Astrocyte (in vitro differentiated cells and primary cell): ENCODE data around the gene KRT222. TPM values are rescaled to one million over a fixed set of nuclear protein-coding genes. Genes with fewer than 3 reads are reported as not detected.

ENCODE experiments used
- DNase-seq: peaks from one replicate; pipeline ENCODE4 v3.0.0-alpha.2; 2010; ENCODE audit warnings: low read depth
- FAIRE-seq: peaks from 2 replicates; lab custom pipeline; 2011; peaks lifted over from hg19 to GRCh38; lab: Jason Lieb, UNC
- H2AFZ ChIP-seq: 2 replicates; pipeline ENCODE4 v1.6.0; 2012; ENCODE audit warnings: low read depth, low read length, inconsistent platforms
- H3K27ac ChIP-seq: 2 replicates; pipeline ENCODE4 v1.5.1; 2011; ENCODE audit warnings: low read depth, low read length, inconsistent platforms
- H3K27me3 ChIP-seq: 2 replicates; pipeline ENCODE4 v1.6.0; 2011; ENCODE audit warnings: low read length, inconsistent platforms; ENCODE audit not compliant: insufficient read depth
- H3K36me3 ChIP-seq: 2 replicates; pipeline ENCODE4 v1.5.1; 2011; ENCODE audit warnings: low read length, inconsistent platforms; ENCODE audit not compliant: insufficient read depth
- H3K4me1 ChIP-seq: 2 replicates; pipeline ENCODE4 v1.5.1; 2011; ENCODE audit warnings: low read length, inconsistent platforms; ENCODE audit not compliant: insufficient read depth
- H3K4me2 ChIP-seq: 2 replicates; pipeline ENCODE4 v1.6.0; 2012; ENCODE audit warnings: low read length, inconsistent platforms
- H3K4me3 ChIP-seq: 2 replicates; pipeline ENCODE4 v1.5.1; 2011; ENCODE audit warnings: low read depth, mild to moderate bottlenecking, low read length, inconsistent platforms; ENCODE audit not compliant: insufficient read depth
- H3K79me2 ChIP-seq: 2 replicates; pipeline ENCODE4 v1.6.0; 2012; ENCODE audit warnings: mild to moderate bottlenecking, low read length, inconsistent platforms; ENCODE audit not compliant: insufficient read depth
- H3K9ac ChIP-seq: 2 replicates; pipeline ENCODE4 v1.6.0; 2012; ENCODE audit warnings: mild to moderate bottlenecking, low read length, inconsistent platforms
- H3K9me3 ChIP-seq: 2 replicates; pipeline ENCODE4 v1.5.1; 2012; ENCODE audit warnings: low read depth, mild to moderate bottlenecking, low read length, inconsistent platforms; ENCODE audit not compliant: insufficient read depth
- H4K20me1 ChIP-seq: 2 replicates; pipeline ENCODE4 v1.6.0; 2012; ENCODE audit warnings: low read length, inconsistent platforms; ENCODE audit not compliant: insufficient read depth
- H3K27ac Mint-ChIP-seq: one replicate; pipeline ENCODE4 v1.8.0; 2021; ENCODE audit warnings: mild to moderate bottlenecking, mixed read lengths; ENCODE audit not compliant: unreplicated experiment
- H3K27me3 Mint-ChIP-seq: one replicate; pipeline ENCODE4 v1.8.0; 2021; ENCODE audit warnings: low read depth, mixed read lengths; ENCODE audit not compliant: unreplicated experiment
- H3K36me3 Mint-ChIP-seq: one replicate; pipeline ENCODE4 v1.8.0; 2021; ENCODE audit warnings: low read depth, mixed read lengths; ENCODE audit not compliant: unreplicated experiment
- H3K4me1 Mint-ChIP-seq: one replicate; pipeline ENCODE4 v1.8.0; 2021; ENCODE audit warnings: low read depth, mixed read lengths; ENCODE audit not compliant: unreplicated experiment
- H3K4me3 Mint-ChIP-seq: one replicate; pipeline ENCODE4 v1.8.0; 2021; ENCODE audit warnings: mild to moderate bottlenecking, moderate library complexity, mixed read lengths; ENCODE audit not compliant: unreplicated experiment
- H3K9me3 Mint-ChIP-seq: one replicate; pipeline ENCODE4 v1.8.0; 2021; ENCODE audit warnings: mild to moderate bottlenecking, mixed read lengths; ENCODE audit not compliant: unreplicated experiment
- EZH2 ChIP-seq: IDR thresholded peaks from 2 replicates; pipeline ENCODE4 v1.6.1; 2012; ENCODE audit warnings: mild to moderate bottlenecking, low read length, inconsistent platforms; ENCODE audit not compliant: insufficient read depth
- total RNA-seq: library from RNA; stranded (reverse); gene quantifications from 2 replicates; pipeline ENCODE4 v1.2.1, GENCODE V29; 2021
- TF ChIP-seq, protein P1 (sequence below): IDR thresholded peaks from 2 replicates; pipeline ENCODE4 v1.5.1; 2011; ENCODE audit warnings: low read depth, mild to moderate bottlenecking, inconsistent platforms, low read length, moderate library complexity; ENCODE audit not compliant: insufficient read depth

The KRT222 gene
- total RNA-seq, 1 donor from 2014 or later, result 0.14 TPM

DNA sequence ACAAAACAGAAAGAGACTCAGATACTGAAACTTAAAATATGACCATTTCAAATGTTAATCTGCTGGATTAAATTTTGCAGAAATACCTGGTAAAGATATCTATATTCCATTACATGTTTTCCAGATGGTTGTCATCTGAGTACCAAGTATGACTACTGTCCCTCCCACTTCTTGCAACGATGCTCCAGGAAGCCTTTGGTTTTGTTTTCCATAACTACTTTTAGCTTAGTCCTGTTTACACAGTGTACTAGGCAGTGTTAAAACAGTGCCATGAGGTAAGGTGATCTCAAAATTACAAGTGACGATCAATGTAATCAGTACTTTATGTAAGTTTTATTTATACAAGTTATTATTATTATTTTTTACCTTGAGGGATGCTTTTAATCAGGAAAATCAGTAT, 35.1 kb downstream of the KRT222 start:
- Histone ChIP-seq H3K4me3 (no peak overlapping the region), H3K4me1 (no peaks in the 10 kb centered on the region), H3K9me3 (no peaks in the 10 kb centered on the region), H3K9ac (no peak overlapping the region), H3K27ac (no peak overlapping the region), H3K27me3 (no peaks in the 10 kb centered on the region), H3K4me2 (no peak overlapping the region), H2AFZ (no peak overlapping the region), H4K20me1 (peaks cover 3% of the 10 kb centered on the region), H3K79me2 (no peaks in the 10 kb centered on the region), H3K36me3 (peaks cover 63% of the 10 kb centered on the region)
- no peaks in the 10 kb centered on the region for H3K27me3 Mint-ChIP-seq
- TF ChIP-seq, protein P1, sequence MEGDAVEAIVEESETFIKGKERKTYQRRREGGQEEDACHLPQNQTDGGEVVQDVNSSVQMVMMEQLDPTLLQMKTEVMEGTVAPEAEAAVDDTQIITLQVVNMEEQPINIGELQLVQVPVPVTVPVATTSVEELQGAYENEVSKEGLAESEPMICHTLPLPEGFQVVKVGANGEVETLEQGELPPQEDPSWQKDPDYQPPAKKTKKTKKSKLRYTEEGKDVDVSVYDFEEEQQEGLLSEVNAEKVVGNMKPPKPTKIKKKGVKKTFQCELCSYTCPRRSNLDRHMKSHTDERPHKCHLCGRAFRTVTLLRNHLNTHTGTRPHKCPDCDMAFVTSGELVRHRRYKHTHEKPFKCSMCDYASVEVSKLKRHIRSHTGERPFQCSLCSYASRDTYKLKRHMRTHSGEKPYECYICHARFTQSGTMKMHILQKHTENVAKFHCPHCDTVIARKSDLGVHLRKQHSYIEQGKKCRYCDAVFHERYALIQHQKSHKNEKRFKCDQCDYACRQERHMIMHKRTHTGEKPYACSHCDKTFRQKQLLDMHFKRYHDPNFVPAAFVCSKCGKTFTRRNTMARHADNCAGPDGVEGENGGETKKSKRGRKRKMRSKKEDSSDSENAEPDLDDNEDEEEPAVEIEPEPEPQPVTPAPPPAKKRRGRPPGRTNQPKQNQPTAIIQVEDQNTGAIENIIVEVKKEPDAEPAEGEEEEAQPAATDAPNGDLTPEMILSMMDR, result no peak
- no peak for TF ChIP-seq EZH2
- peaks cover 4% of the 10 kb centered on the region for H3K36me3 Mint-ChIP-seq
- H3K4me1 Mint-ChIP-seq, result peaks cover 2% of the 10 kb centered on the region
- H3K27ac Mint-ChIP-seq, result no peak overlapping the region
- DNase-seq (no peak), FAIRE-seq (no peak)
- no peaks in the 10 kb centered on the region for H3K9me3 Mint-ChIP-seq
- H3K4me3 Mint-ChIP-seq, result no peak overlapping the region

DNA sequence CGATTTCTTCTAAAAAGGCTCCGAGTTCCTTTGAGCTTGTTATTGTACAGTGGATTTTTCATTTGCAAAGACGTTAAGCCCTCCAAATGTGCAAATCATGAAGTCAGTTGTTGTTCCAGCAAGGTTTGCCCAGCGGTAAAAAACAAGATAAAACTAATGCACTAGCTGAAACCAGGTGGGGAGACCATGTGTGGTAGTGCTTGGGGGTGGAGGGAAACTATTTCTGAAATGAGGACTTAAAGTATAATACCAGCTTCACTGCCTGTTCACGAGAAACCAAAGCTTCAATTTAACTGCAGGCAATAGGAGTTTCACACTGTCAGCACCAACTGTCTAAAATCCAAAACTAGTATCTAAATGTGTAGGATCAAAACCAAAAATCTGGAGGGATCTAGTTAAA, 39.7 kb downstream of the KRT222 start:
- H3K79me2 ChIP-seq, result no peaks in the 10 kb centered on the region
- Mint-ChIP-seq H3K27me3 (peaks cover 9% of the 10 kb centered on the region), H3K4me3 (no peak overlapping the region), H3K9me3 (no peaks in the 10 kb centered on the region), H3K4me1 (no peaks in the 10 kb centered on the region), H3K27ac (no peak overlapping the region), H3K36me3 (no peaks in the 10 kb centered on the region)
- peaks cover 3% of the 10 kb centered on the region for H4K20me1 ChIP-seq
- H3K9ac ChIP-seq, result no peak overlapping the region
- H3K4me3 ChIP-seq, result no peak overlapping the region
- no peak for DNase-seq
- no peak for TF ChIP-seq EZH2
- TF ChIP-seq, protein P1, result no peak
- H3K4me1 ChIP-seq, result no peaks in the 10 kb centered on the region
- FAIRE-seq, result no peak
- H3K36me3 ChIP-seq, result peaks cover 27% of the 10 kb centered on the region
- no peak overlapping the region for H3K27ac ChIP-seq
- no peak overlapping the region for H3K4me2 ChIP-seq
- H3K9me3 ChIP-seq, result no peaks in the 10 kb centered on the region
- H2AFZ ChIP-seq, result no peak overlapping the region
- peaks cover 4% of the 10 kb centered on the region for H3K27me3 ChIP-seq

DNA sequence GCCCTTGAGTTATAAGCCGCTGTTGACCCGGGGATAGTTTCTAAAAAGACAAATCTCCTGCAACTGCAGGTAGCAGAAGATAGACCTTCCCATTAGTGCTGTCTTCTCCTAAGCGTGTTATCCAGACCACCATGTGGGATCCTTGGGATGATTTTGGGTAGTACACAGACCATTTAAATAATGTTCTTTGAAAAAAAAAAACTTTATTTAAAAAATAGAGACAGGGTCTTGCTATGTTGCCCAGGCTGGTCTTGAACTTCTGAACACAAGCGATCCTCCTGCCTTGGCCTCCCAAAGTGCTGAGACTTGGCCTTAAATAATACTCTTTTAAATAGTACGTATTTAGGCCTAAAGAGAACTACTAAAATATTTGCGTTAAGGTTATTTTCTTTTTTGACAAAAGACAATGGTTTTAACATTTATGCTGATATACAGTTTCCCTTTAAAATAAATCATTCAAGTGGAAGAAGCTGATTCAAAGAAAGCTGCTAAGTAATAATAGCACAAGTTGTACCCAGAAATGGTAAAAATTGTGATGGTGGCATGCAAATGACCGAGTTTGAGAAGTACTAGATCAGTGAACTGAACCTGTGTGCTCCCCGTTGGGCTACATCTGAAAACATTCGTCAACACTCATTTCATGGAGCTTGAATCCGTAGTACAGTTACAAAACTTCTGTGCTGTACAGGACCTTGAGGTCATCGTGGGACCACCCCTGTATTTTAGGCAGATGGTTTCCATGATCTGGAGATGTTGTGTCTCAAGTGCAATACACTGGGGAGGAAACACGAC, 41.4 kb downstream of the KRT222 start:
- no peak overlapping the region for H3K27ac ChIP-seq
- DNase-seq (no peak), FAIRE-seq (no peak)
- H3K27me3 ChIP-seq, result peaks cover 4% of the 10 kb centered on the region
- peaks cover 11% of the 10 kb centered on the region for H3K36me3 ChIP-seq
- no peaks in the 10 kb centered on the region for H4K20me1 ChIP-seq
- H3K79me2 ChIP-seq, result no peaks in the 10 kb centered on the region
- Mint-ChIP-seq H3K36me3 (no peaks in the 10 kb centered on the region), H3K4me1 (no peaks in the 10 kb centered on the region), H3K27me3 (peaks cover 18% of the 10 kb centered on the region), H3K27ac (no peak overlapping the region), H3K9me3 (no peaks in the 10 kb centered on the region), H3K4me3 (no peak overlapping the region)
- no peak overlapping the region for H3K4me3 ChIP-seq
- TF ChIP-seq, protein P1, result no peak
- TF ChIP-seq EZH2, result no peak
- H3K4me1 ChIP-seq, result no peaks in the 10 kb centered on the region
- no peak overlapping the region for H3K9ac ChIP-seq
- no peak overlapping the region for H2AFZ ChIP-seq
- no peaks in the 10 kb centered on the region for H3K9me3 ChIP-seq
- H3K4me2 ChIP-seq, result no peak overlapping the region
